Measurements from ENCODE around the gene STAB2.

DNA sequence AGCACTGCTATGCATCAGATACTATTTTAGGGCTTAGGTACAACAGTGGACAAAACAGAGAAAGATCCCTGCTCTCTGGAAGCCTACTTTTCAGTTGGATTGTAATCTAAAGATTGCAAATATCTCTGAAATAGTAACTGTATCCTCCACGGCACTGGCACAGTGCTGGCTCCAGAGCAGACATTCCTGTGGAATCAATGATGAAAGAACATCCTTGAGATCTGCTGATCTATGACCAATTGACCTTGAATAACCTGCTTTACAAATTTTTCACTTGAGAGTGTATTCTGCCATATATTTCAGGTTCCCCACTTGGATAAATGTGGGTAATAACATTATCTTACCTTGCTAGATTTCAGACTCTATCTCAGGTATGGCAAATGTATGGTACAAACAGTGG, 3.2 kb downstream of the STAB2 start:
- TF ChIP-seq, protein P1, sequence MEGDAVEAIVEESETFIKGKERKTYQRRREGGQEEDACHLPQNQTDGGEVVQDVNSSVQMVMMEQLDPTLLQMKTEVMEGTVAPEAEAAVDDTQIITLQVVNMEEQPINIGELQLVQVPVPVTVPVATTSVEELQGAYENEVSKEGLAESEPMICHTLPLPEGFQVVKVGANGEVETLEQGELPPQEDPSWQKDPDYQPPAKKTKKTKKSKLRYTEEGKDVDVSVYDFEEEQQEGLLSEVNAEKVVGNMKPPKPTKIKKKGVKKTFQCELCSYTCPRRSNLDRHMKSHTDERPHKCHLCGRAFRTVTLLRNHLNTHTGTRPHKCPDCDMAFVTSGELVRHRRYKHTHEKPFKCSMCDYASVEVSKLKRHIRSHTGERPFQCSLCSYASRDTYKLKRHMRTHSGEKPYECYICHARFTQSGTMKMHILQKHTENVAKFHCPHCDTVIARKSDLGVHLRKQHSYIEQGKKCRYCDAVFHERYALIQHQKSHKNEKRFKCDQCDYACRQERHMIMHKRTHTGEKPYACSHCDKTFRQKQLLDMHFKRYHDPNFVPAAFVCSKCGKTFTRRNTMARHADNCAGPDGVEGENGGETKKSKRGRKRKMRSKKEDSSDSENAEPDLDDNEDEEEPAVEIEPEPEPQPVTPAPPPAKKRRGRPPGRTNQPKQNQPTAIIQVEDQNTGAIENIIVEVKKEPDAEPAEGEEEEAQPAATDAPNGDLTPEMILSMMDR (IDR thresholded peaks at IDR 0.05): no peak
- no peak for TF ChIP-seq EZH2 (IDR thresholded peaks at IDR 0.05)
- TF ChIP-seq EZH2phosphoT487 (IDR thresholded peaks at IDR 0.05): no peak

Measured in neural progenitor cell (in vitro differentiated cells).